Suprapubic skin (tissue), 4 donors: ENCODE data around the gene PYDC2. TPM values are rescaled to one million over a fixed set of nuclear protein-coding genes. Genes with fewer than 3 reads are reported as not detected.

Source experiments
- DNase-seq, 2 donors: peaks; one replicate each; pipeline ENCODE4 v3.0.0-alpha.2; 2019; ENCODE audit warnings: low spot score in 2 of 2
- H3K27ac ChIP-seq: fragments of 200-600 bp; sonication (generic); one replicate; pipeline ENCODE4 v1.5.1; 2019
- H3K27me3 ChIP-seq: fragments of 200-600 bp; sonication (generic); one replicate; pipeline ENCODE4 v1.5.1; 2019
- H3K36me3 ChIP-seq: fragments of 200-600 bp; sonication (generic); one replicate; pipeline ENCODE4 v1.5.1; 2019
- H3K4me1 ChIP-seq: fragments of 200-600 bp; sonication (generic); one replicate; pipeline ENCODE4 v1.5.1; 2019
- H3K4me3 ChIP-seq: fragments of 200-600 bp; sonication (generic); one replicate; pipeline ENCODE4 v1.5.1; 2019; ENCODE audit warnings: mild to moderate bottlenecking
- H3K9me3 ChIP-seq: fragments of 200-600 bp; sonication (generic); one replicate; pipeline ENCODE4 v1.5.1; 2019
- CTCF ChIP-seq, 2 donors: fragments of 200-600 bp in 1 of 2; fragments of 450-650 bp in 1 of 2; sonication (generic) in 1 of 2; IDR thresholded peaks; one replicate each; pipeline ENCODE4 v1.5.1; 2016 to 2019; ENCODE audit warnings: antibody characterized with exemption in 2 of 2, mild to moderate bottlenecking in 1 of 2, moderate library complexity in 1 of 2
- EP300 ChIP-seq: sonication (generic); formaldehyde crosslinking; IDR thresholded peaks from one replicate; pipeline ENCODE4 v1.6.1; 2017; ENCODE audit warnings: antibody characterized with exemption
- POLR2A ChIP-seq, 2 donors: fragments of 450-650 bp; IDR thresholded peaks; one replicate each; pipeline ENCODE4 v1.6.1; 2017; ENCODE audit warnings: antibody characterized with exemption in 2 of 2, mild to moderate bottlenecking in 2 of 2, moderate library complexity in 2 of 2
- POLR2AphosphoS5 ChIP-seq, 3 donors: sonication (generic); formaldehyde crosslinking; IDR thresholded peaks; one replicate each; pipeline ENCODE4 v1.6.1; 2017; ENCODE audit warnings: antibody characterized with exemption in 3 of 3
- WGBS: methylation state at CpG from one replicate; pipeline ENCODE4 v1.1.5; 2018; 5-methylcytosine and 5-hydroxymethylcytosine counted together
- total RNA-seq, 4 donors: library from RNA; depleted of rRNA; stranded (reverse); fragments of >200 nt; gene quantifications; one replicate each; pipeline ENCODE4 v1.1.0, GENCODE V29; 2016

PYDC2 gene
- total RNA-seq, 4 donors from 2014 or later = not detected

GRCh38 chr3:191428177-191428576 is 32.8 kb upstream of the PYDC2 start:
- H3K36me3 ChIP-seq = no peaks in the 10 kb centered on the region
- no peak for DNase-seq
- no peak overlapping the region for H3K4me3 ChIP-seq
- WGBS = 98% methylated on average over 1 of the region's 1 CpG
- H3K27me3 ChIP-seq = no peaks in the 10 kb centered on the region
- H3K9me3 ChIP-seq = no peaks in the 10 kb centered on the region
- TF ChIP-seq POLR2A (IDR thresholded peaks at IDR 0.05) (no peak), EP300 (no peak), POLR2AphosphoS5 (IDR thresholded peaks at IDR 0.05) (no peak), CTCF (IDR thresholded peaks at IDR 0.05) (no peak)
- no peak overlapping the region for H3K27ac ChIP-seq
- no peaks in the 10 kb centered on the region for H3K4me1 ChIP-seq

- Histone ChIP-seq H3K27me3 (no peaks in the 10 kb centered on the region), H3K4me1 (no peaks in the 10 kb centered on the region), H3K4me3 (no peak overlapping the region), H3K9me3 (no peaks in the 10 kb centered on the region), H3K36me3 (no peaks in the 10 kb centered on the region), H3K27ac (no peak overlapping the region)
- TF ChIP-seq POLR2A (IDR thresholded peaks at IDR 0.05) = no peak
- TF ChIP-seq EP300 = no peak
- no peak for TF ChIP-seq POLR2AphosphoS5 (IDR thresholded peaks at IDR 0.05)
- no peak for TF ChIP-seq CTCF (IDR thresholded peaks at IDR 0.05)
- DNase-seq = no peak
- 69% methylated on average over 4 of the region's 4 CpGs for WGBS
Observed at GRCh38 chr3:191430103-191430502, 30.9 kb upstream of the PYDC2 start.

GRCh38 chr3:191431160-191431822 is 29.7 kb upstream of the PYDC2 start:
- Histone ChIP-seq H3K36me3 (no peaks in the 10 kb centered on the region), H3K27me3 (no peaks in the 10 kb centered on the region), H3K4me1 (no peaks in the 10 kb centered on the region), H3K27ac (no peak overlapping the region), H3K9me3 (no peaks in the 10 kb centered on the region), H3K4me3 (no peak overlapping the region)
- TF ChIP-seq POLR2AphosphoS5 (IDR thresholded peaks at IDR 0.05) (no peak), POLR2A (IDR thresholded peaks at IDR 0.05) (no peak), EP300 (no peak), CTCF (IDR thresholded peaks at IDR 0.05) (no peak)
- WGBS = 91% methylated on average over 5 of the region's 5 CpGs
- no peak for DNase-seq

- DNase-seq = no peak
- TF ChIP-seq CTCF (IDR thresholded peaks at IDR 0.05) (no peak), EP300 (no peak), POLR2A (IDR thresholded peaks at IDR 0.05) (no peak), POLR2AphosphoS5 (IDR thresholded peaks at IDR 0.05) (no peak)
- no peaks in the 10 kb centered on the region for H3K36me3 ChIP-seq
- no peak overlapping the region for H3K27ac ChIP-seq
- WGBS = 90% methylated on average over 5 of the region's 5 CpGs
- no peak overlapping the region for H3K4me3 ChIP-seq
- no peaks in the 10 kb centered on the region for H3K27me3 ChIP-seq
- H3K4me1 ChIP-seq = no peaks in the 10 kb centered on the region
- no peaks in the 10 kb centered on the region for H3K9me3 ChIP-seq
Observed at GRCh38 chr3:191432162-191432561, 28.8 kb upstream of the PYDC2 start.

DNA sequence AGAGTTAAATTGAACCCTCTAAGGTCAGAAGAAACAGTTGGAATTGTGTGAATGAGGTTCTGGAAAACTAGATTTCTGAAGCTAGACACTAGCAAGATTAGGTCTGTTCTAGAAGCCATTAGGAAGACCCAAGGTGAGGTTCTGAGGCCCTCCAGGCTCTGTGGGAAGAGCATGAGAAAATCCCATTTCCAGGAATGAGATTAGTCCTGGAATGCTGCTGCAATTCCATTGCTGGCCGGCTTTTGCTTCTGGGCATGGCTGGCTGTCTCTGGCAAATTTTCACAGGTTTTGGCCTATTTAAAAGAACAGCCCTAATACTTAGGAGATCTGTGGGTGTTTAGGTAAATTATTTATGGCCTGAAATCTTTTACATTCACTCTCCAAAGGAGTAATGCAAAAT is 26.9 kb upstream of the PYDC2 start:
- WGBS = 54% methylated on average over 1 of the region's 1 CpG

More for the DNA sequence above, 26.9 kb upstream of the PYDC2 start:
- no peaks in the 10 kb centered on the region for H3K9me3 ChIP-seq
- H3K4me1 ChIP-seq = no peaks in the 10 kb centered on the region
- TF ChIP-seq POLR2AphosphoS5 (IDR thresholded peaks at IDR 0.05) (no peak), EP300 (no peak), CTCF (IDR thresholded peaks at IDR 0.05) (no peak), POLR2A (IDR thresholded peaks at IDR 0.05) (no peak)
- H3K36me3 ChIP-seq = no peaks in the 10 kb centered on the region
- no peak overlapping the region for H3K4me3 ChIP-seq
- H3K27ac ChIP-seq = no peak overlapping the region
- no peaks in the 10 kb centered on the region for H3K27me3 ChIP-seq
- DNase-seq = no peak
